ENCODE results near the gene PNMA1.

PNMA1 gene

GRCh38 chr14:73718418-73719251 lies 4.5 kb upstream of the PNMA1 start:
- no peak for DNase-seq (ENCODE audit: low spot score)
- TF ChIP-seq CTCF (IDR thresholded peaks at IDR 0.05; ENCODE audit: extremely low read depth, missing control alignments) = no peak

GRCh38 chr14:73717711-73718417 lies 3.7 kb upstream of the PNMA1 start:
- TF ChIP-seq CTCF (IDR thresholded peaks at IDR 0.05; ENCODE audit: extremely low read depth, missing control alignments) = no peak
- DNase-seq (ENCODE audit: low spot score) = no peak

DNA sequence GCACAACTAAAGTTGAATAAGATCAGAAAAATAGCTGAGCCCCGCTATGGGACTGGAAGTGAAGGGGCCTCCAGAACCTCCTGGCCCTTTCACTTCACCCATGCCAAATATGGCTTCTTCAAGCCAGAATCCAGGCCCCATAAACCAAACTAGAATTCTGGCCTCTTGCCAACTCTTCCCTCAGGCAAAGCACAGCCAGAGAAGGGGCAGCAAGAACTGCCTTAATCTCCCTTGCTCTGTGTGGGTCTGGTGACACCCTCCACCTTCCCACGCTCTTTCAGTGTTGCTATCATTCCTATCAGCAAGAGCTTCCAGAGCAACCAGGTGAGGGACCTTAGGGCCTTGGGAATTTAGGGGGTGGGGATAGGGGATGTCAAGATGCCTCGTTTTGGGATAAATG lies 3.1 kb upstream of the PNMA1 start:
- no peak for TF ChIP-seq CTCF (IDR thresholded peaks at IDR 0.05; ENCODE audit: extremely low read depth, missing control alignments)
- DNase-seq (ENCODE audit: low spot score) = no peak

DNA sequence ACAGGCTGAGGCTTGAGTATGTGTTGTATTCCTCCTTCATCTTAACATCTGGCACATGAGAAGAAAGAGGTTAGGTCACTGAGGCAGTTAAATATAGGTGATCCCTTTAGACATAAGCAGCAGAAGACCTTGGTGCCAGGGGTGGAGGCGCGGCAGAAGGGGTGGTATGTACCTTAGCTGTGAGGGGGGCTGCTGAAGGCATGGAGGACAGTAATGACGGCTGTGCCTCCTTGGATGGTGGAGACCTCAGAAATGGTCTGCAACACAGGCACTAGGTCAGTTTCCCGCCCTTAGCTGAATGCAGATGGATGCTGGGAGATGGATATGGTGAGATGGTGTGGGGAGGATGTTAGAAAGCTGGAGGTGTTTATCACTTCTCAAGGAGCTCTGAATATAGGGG lies 1.5 kb upstream of the PNMA1 start:
- DNase-seq (ENCODE audit: low spot score) = no peak
- TF ChIP-seq CTCF (IDR thresholded peaks at IDR 0.05; ENCODE audit: extremely low read depth, missing control alignments) = no peak

DNA sequence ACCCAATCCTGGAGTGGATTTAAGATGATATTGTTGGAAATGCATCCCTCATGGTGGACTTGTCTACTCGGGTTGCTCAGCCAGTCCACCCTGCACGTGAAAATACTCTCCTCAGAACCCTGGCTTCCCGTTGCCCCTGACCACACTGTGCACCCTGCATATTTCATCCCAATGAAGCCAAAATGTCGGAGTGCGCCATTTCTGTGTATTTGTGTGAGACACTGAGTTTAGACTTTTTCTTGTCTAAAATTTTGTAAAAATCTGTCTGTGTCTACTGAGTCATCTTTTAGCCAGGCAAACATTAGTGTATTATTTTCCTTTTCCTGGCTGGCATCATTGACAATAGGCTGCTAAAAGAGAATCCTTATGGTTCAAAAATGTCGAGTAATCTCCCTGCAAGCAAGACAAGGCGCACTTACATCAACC lies 485 bp upstream of the PNMA1 start:
- TF ChIP-seq CTCF (IDR thresholded peaks at IDR 0.05; ENCODE audit: extremely low read depth, missing control alignments) = no peak
- DNase-seq (ENCODE audit: low spot score) = no peak

- TF ChIP-seq CTCF (IDR thresholded peaks at IDR 0.05; ENCODE audit: extremely low read depth, missing control alignments) = no peak
Observed at GRCh38 chr14:73713206-73713802, 880 bp downstream of the PNMA1 start.

More at GRCh38 chr14:73713206-73713802, 880 bp downstream of the PNMA1 start:
- DNase-seq (ENCODE audit: low spot score) = no peak

Data from GM20000 (cell line).